K562 (cell line): Measurements from ENCODE around the gene CAMK2D.

Experiments used
- BRCA1 ChIP-seq, 2 experiments: fragments of 450-650 bp in 1 of 2; sonication (generic) in 1 of 2; formaldehyde crosslinking in 1 of 2; IDR thresholded peaks; 2 replicates each; pipeline versions ENCODE4 v1.5.0 to v1.6.1; 2017 to 2020; ENCODE audit warnings: mild to moderate bottlenecking in 1 of 2, missing genetic modification reagents in 1 of 2
- SIN3A ChIP-seq, 2 experiments: fragments of 150-350 bp in 1 of 2; IDR thresholded peaks; 2 replicates each; pipeline ENCODE4 v1.6.1; 2011 to 2016; ENCODE audit warnings: borderline replicate concordance in 2 of 2, low read depth in 2 of 2, low read length in 2 of 2, mild to moderate bottlenecking in 2 of 2, moderate library complexity in 2 of 2; ENCODE audit not compliant: control insufficient read depth in 1 of 2

DNA sequence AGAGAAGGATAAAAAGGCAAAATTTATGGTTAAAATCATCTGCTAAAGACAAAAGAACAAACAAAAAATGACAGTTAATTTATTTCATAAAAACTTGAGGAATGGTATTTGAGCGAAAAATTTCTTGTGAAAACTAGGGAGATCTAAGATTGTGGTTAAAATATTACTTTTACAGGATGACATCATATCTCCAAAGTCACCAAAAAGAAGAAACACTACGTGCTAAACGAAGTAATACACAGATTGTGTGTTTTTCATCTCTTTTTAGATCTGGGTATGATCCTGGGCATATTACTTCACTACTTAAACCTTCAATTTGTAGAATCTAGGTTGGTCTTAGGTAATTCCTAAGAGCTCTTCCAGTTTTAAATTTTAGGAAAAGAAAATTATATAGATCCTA is 107.7 kb downstream of the CAMK2D start:
- TF ChIP-seq BRCA1 (IDR thresholded peaks at IDR 0.05), result no peak
- no peak for TF ChIP-seq BRCA1 (CRISPR knock-in tag; IDR thresholded peaks at IDR 0.05)
- TF ChIP-seq SIN3A (IDR thresholded peaks at IDR 0.05; ENCODE audit: borderline replicate concordance in 2 of 2, control insufficient read depth in 1 of 2, low read depth in 2 of 2, low read length in 2 of 2), result no peak
